Breast epithelium (tissue), 3 donors: ENCODE results near the gene CRELD2.

Experiments
- POLR2A ChIP-seq: fragments of 450-650 bp; IDR thresholded peaks from one replicate; pipeline ENCODE4 v1.6.1; 2016; ENCODE audit warnings: antibody characterized with exemption, mild to moderate bottlenecking, moderate library complexity
- POLR2AphosphoS5 ChIP-seq, 3 donors: sonication (generic); formaldehyde crosslinking; IDR thresholded peaks; one replicate each; pipeline ENCODE4 v1.6.1; 2017; ENCODE audit warnings: antibody characterized with exemption in 3 of 3

- TF ChIP-seq POLR2A (no peak), POLR2AphosphoS5 (IDR thresholded peaks at IDR 0.05) (no peak)
Measured at GRCh38 chr22:49920859-49921258, 2.4 kb downstream of the CRELD2 start.
